Transverse colon (tissue), 4 donors: ENCODE data around the gene NANP.

Source experiments
- POLR2AphosphoS5 ChIP-seq, 3 donors: sonication (generic); formaldehyde crosslinking; IDR thresholded peaks; one replicate each; pipeline ENCODE4 v1.6.1; 2016; ENCODE audit warnings: antibody characterized with exemption in 3 of 3
- TF ChIP-seq, protein P1 (sequence below), 5 experiments: fragments of 200-600 bp in 3 of 5; fragments of 450-650 bp in 2 of 5; sonication (generic) in 3 of 5; IDR thresholded peaks; 1 replicate in 2 of 5; 2 replicates in 3 of 5; pipeline ENCODE4 v1.5.1; 2016 to 2017; ENCODE audit warnings: antibody characterized with exemption in 5 of 5, inconsistent platforms in 3 of 5, mild to moderate bottlenecking in 2 of 5, moderate library complexity in 1 of 5

GRCh38 chr20:25571817-25572216 lies 52.0 kb downstream of the NANP start:
- TF ChIP-seq, protein P1, sequence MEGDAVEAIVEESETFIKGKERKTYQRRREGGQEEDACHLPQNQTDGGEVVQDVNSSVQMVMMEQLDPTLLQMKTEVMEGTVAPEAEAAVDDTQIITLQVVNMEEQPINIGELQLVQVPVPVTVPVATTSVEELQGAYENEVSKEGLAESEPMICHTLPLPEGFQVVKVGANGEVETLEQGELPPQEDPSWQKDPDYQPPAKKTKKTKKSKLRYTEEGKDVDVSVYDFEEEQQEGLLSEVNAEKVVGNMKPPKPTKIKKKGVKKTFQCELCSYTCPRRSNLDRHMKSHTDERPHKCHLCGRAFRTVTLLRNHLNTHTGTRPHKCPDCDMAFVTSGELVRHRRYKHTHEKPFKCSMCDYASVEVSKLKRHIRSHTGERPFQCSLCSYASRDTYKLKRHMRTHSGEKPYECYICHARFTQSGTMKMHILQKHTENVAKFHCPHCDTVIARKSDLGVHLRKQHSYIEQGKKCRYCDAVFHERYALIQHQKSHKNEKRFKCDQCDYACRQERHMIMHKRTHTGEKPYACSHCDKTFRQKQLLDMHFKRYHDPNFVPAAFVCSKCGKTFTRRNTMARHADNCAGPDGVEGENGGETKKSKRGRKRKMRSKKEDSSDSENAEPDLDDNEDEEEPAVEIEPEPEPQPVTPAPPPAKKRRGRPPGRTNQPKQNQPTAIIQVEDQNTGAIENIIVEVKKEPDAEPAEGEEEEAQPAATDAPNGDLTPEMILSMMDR (IDR thresholded peaks at IDR 0.05) = no peak
- TF ChIP-seq POLR2AphosphoS5 (IDR thresholded peaks at IDR 0.05) = no peak
